Liver (tissue), 9 donors: ENCODE results near the gene PGAM2. TPM values are rescaled to one million over a fixed set of nuclear protein-coding genes. Genes with fewer than 3 reads are reported as not detected.

Experiments
- DNase-seq: peaks from one replicate; pipeline ENCODE4 v3.0.0-alpha.2; 2017; ENCODE audit warnings: low spot score
- H3K27ac ChIP-seq, 2 donors: one replicate each; pipeline ENCODE4 v1.7.0; 2013; ENCODE audit warnings: inconsistent platforms in 2 of 2, low read length in 2 of 2, control low read depth in 1 of 2, low read depth in 1 of 2, mild to moderate bottlenecking in 1 of 2
- H3K27me3 ChIP-seq, 4 donors: one replicate each; pipeline versions ENCODE4 v1.6.1 to v1.7.0; 2013; ENCODE audit warnings: low read length in 3 of 4, inconsistent platforms in 1 of 4, mild to moderate bottlenecking in 1 of 4, moderate library complexity in 1 of 4; ENCODE audit not compliant: control insufficient read depth in 4 of 4, insufficient read depth in 4 of 4
- H3K36me3 ChIP-seq, 4 donors: one replicate each; pipeline versions ENCODE4 v1.6.1 to v1.7.0; 2013; ENCODE audit warnings: low read length in 3 of 4, mild to moderate bottlenecking in 3 of 4, low read depth in 1 of 4, moderate library complexity in 1 of 4; ENCODE audit not compliant: control insufficient read depth in 4 of 4, insufficient read depth in 3 of 4
- H3K4me1 ChIP-seq, 4 donors: one replicate each; pipeline versions ENCODE4 v1.6.1 to v1.7.0; 2013; ENCODE audit warnings: low read length in 3 of 4, mild to moderate bottlenecking in 3 of 4, moderate library complexity in 1 of 4; ENCODE audit not compliant: control insufficient read depth in 4 of 4, insufficient read depth in 4 of 4
- H3K4me3 ChIP-seq, 3 donors: one replicate each; pipeline versions ENCODE4 v1.6.1 to v1.7.0; 2013; ENCODE audit warnings: low read length in 3 of 3, control low read depth in 1 of 3, low read depth in 1 of 3, mild to moderate bottlenecking in 1 of 3
- H3K9ac ChIP-seq, 2 donors: one replicate each; pipeline ENCODE4 v1.7.0; 2013; ENCODE audit warnings: low read length in 2 of 2, mild to moderate bottlenecking in 2 of 2, moderate library complexity in 2 of 2, control low read depth in 1 of 2, low read depth in 1 of 2
- H3K9me3 ChIP-seq, 4 donors: one replicate each; pipeline versions ENCODE4 v1.6.1 to v1.7.0; 2013; ENCODE audit warnings: low read length in 3 of 4; ENCODE audit not compliant: control insufficient read depth in 4 of 4
- ATF3 ChIP-seq: IDR thresholded peaks from 2 replicates; pipeline ENCODE4 v1.6.1; 2016; ENCODE audit warnings: antibody characterized with exemption
- CTCF ChIP-seq: fragments of 150-350 bp; IDR thresholded peaks from 2 replicates; pipeline ENCODE4 v1.5.1; 2017; ENCODE audit warnings: improper control_type of control experiment, low read depth, low read length; ENCODE audit not compliant: missing input control
- EGR1 ChIP-seq, 2 donors: IDR thresholded peaks; 2 replicates each; pipeline ENCODE4 v1.6.1; 2016 to 2018; ENCODE audit warnings: antibody characterized with exemption in 2 of 2, low read depth in 2 of 2
- FOXA1 ChIP-seq: IDR thresholded peaks from 2 replicates; pipeline ENCODE4 v1.6.1; 2016; ENCODE audit warnings: antibody characterized with exemption
- FOXA2 ChIP-seq: IDR thresholded peaks from 2 replicates; pipeline ENCODE4 v1.6.1; 2016; ENCODE audit warnings: antibody characterized with exemption
- GABPA ChIP-seq, 2 donors: IDR thresholded peaks in 1 of 2; conservative IDR thresholded peaks in 1 of 2; 2 replicates each; pipeline ENCODE4 v1.6.1; 2016; ENCODE audit warnings: antibody characterized with exemption in 2 of 2, mild to moderate bottlenecking in 1 of 2, moderate library complexity in 1 of 2
- HNF4A ChIP-seq, 2 donors: conservative IDR thresholded peaks; 2 replicates each; pipeline ENCODE4 v1.6.1; 2016; ENCODE audit warnings: antibody characterized with exemption in 2 of 2, mild to moderate bottlenecking in 2 of 2
- HNF4G ChIP-seq: IDR thresholded peaks from 2 replicates; pipeline ENCODE4 v1.6.1; 2016; ENCODE audit warnings: antibody characterized with exemption
- JUND ChIP-seq, 2 donors: IDR thresholded peaks; 2 replicates each; pipeline ENCODE4 v1.6.1; 2016; ENCODE audit warnings: antibody characterized with exemption in 2 of 2
- MAX ChIP-seq: IDR thresholded peaks from 2 replicates; pipeline ENCODE4 v1.6.1; 2016; ENCODE audit warnings: antibody characterized with exemption
- NR2F2 ChIP-seq: IDR thresholded peaks from 2 replicates; pipeline ENCODE4 v1.6.1; 2016; ENCODE audit warnings: antibody characterized with exemption
- RAD21 ChIP-seq, 2 donors: IDR thresholded peaks; 2 replicates each; pipeline ENCODE4 v1.6.1; 2016; ENCODE audit warnings: antibody characterized with exemption in 2 of 2, mild to moderate bottlenecking in 2 of 2
- REST ChIP-seq: IDR thresholded peaks from 2 replicates; pipeline ENCODE4 v1.6.1; 2016; ENCODE audit warnings: antibody characterized with exemption, mild to moderate bottlenecking
- RXRA ChIP-seq, 2 donors: IDR thresholded peaks; 2 replicates each; pipeline ENCODE4 v1.6.1; 2017 to 2018; ENCODE audit warnings: antibody characterized with exemption in 2 of 2, mild to moderate bottlenecking in 1 of 2
- SP1 ChIP-seq: IDR thresholded peaks from 2 replicates; pipeline ENCODE4 v1.6.1; 2018; ENCODE audit warnings: antibody characterized with exemption, mild to moderate bottlenecking
- TAF1 ChIP-seq: conservative IDR thresholded peaks from 2 replicates; pipeline ENCODE4 v1.6.1; 2016; ENCODE audit warnings: antibody characterized with exemption, mild to moderate bottlenecking
- YY1 ChIP-seq: IDR thresholded peaks from 2 replicates; pipeline ENCODE4 v1.6.1; 2016; ENCODE audit warnings: antibody characterized with exemption, mild to moderate bottlenecking
- ZBTB33 ChIP-seq: IDR thresholded peaks from 2 replicates; pipeline ENCODE4 v1.6.1; 2016; ENCODE audit warnings: antibody characterized with exemption
- WGBS: extraction: QIAGEN DNeasy Blood & Tissue Kit; methylation state at CpG from one replicate; pipeline ENCODE4 v1.1.7; 2013; 5-methylcytosine and 5-hydroxymethylcytosine counted together
- polyA plus RNA-seq, 2 donors: library from polyadenylated mRNA; stranded (reverse) in 1 of 2; unstranded in 1 of 2; fragments of 200-250 nt in 1 of 2; fragments of >200 nt in 1 of 2; fragmentation: Nextera tagmentation in 1 of 2; extraction: Ambion mirVana in 1 of 2; gene quantifications; one replicate each; pipeline versions ENCODE4 v1.2.1 to v1.2.3, GENCODE V29; 2013 to 2015
- total RNA-seq, 2 donors: library from RNA; depleted of rRNA; stranded (reverse); fragments of >200 nt; gene quantifications; one replicate each; pipeline ENCODE4 v1.2.3, GENCODE V29; 2014
- donor health status: healthy.
- donor health status: healthy.
- donor health status: healthy.
- donor health status: healthy.
- donor health status: healthy.

PGAM2 gene
- total and polyA plus RNA-seq, 4 donors, result 0.13 to 2.3 (median 0.49) TPM

- TF ChIP-seq SP1, result no peak
- no peak for TF ChIP-seq NR2F2
- DNase-seq, result no peak
- WGBS, result 75% methylated on average over 34 of the region's 34 CpGs
Measured at GRCh38 chr7:44112997-44113763, 47.8 kb upstream of the PGAM2 start.

GRCh38 chr7:44112231-44112996 lies 47.0 kb upstream of the PGAM2 start:
- Histone ChIP-seq H3K4me1 (peaks cover 0 to 4% (median 2%) of the 10 kb centered on the region in 4 donors), H3K9ac (no peak overlapping the region), H3K36me3 (peaks cover 3 to 28% (median 14%) of the 10 kb centered on the region in 4 donors), H3K27me3 (no peaks in the 10 kb centered on the region), H3K4me3 (no peak overlapping the region), H3K27ac (no peak overlapping the region), H3K9me3 (no peaks in the 10 kb centered on the region)
- 63% methylated on average over 41 of the region's 41 CpGs for WGBS
- DNase-seq, result no peak
- TF ChIP-seq SP1 (no peak), RAD21 (IDR thresholded peaks at IDR 0.05) (no peak), NR2F2 (no peak)

More at GRCh38 chr7:44112997-44113763, 47.8 kb upstream of the PGAM2 start:
- Histone ChIP-seq H3K27me3 (no peaks in the 10 kb centered on the region), H3K27ac (no peak overlapping the region), H3K4me3 (no peak overlapping the region), H3K4me1 (peaks cover 0 to 4% (median 2%) of the 10 kb centered on the region in 4 donors), H3K36me3 (peaks cover 6 to 34% (median 17%) of the 10 kb centered on the region in 4 donors), H3K9me3 (no peaks in the 10 kb centered on the region), H3K9ac (no peak overlapping the region)

- peaks cover 0 to 4% (median 2%) of the 10 kb centered on the region in 4 donors for H3K4me1 ChIP-seq
- no peaks in the 10 kb centered on the region for H3K27me3 ChIP-seq
- no peak overlapping the region for H3K4me3 ChIP-seq
- 86% methylated on average over 16 of the region's 16 CpGs for WGBS
- no peak for DNase-seq
- TF ChIP-seq SP1 (no peak), MAX (no peak), ATF3 (no peak), JUND (IDR thresholded peaks at IDR 0.05) (no peak), GABPA (IDR thresholded peaks at IDR 0.05 in 1 of 2, conservative IDR thresholded peaks at IDR 0.05 in 1 of 2) (no peak), FOXA2 (no peak), RXRA (IDR thresholded peaks at IDR 0.05) (no peak), TAF1 (no peak), CTCF (no peak), FOXA1 (no peak), ZBTB33 (no peak), YY1 (no peak), HNF4A (conservative IDR thresholded peaks at IDR 0.05) (no peak), NR2F2 (no peak), EGR1 (IDR thresholded peaks at IDR 0.05; ENCODE audit: low read depth in 2 of 2) (no peak), REST (no peak), HNF4G (no peak), RAD21 (IDR thresholded peaks at IDR 0.05) (no peak)
- no peak overlapping the region for H3K9ac ChIP-seq
- no peak overlapping the region for H3K27ac ChIP-seq
- H3K36me3 ChIP-seq, result peaks cover 3 to 22% (median 12%) of the 10 kb centered on the region in 4 donors
- no peaks in the 10 kb centered on the region for H3K9me3 ChIP-seq
Measured at GRCh38 chr7:44111761-44112160, 46.4 kb upstream of the PGAM2 start.
